GM12874 (cell line): ENCODE data around the gene ADCY5.

ENCODE experiments used
- TF ChIP-seq, protein P1 (sequence below): IDR thresholded peaks from 2 replicates; pipeline ENCODE4 v1.5.1; 2011; ENCODE audit warnings: low read depth, mild to moderate bottlenecking, control low read depth, low read length, moderate library complexity; ENCODE audit not compliant: insufficient read depth

Gene ADCY5

DNA sequence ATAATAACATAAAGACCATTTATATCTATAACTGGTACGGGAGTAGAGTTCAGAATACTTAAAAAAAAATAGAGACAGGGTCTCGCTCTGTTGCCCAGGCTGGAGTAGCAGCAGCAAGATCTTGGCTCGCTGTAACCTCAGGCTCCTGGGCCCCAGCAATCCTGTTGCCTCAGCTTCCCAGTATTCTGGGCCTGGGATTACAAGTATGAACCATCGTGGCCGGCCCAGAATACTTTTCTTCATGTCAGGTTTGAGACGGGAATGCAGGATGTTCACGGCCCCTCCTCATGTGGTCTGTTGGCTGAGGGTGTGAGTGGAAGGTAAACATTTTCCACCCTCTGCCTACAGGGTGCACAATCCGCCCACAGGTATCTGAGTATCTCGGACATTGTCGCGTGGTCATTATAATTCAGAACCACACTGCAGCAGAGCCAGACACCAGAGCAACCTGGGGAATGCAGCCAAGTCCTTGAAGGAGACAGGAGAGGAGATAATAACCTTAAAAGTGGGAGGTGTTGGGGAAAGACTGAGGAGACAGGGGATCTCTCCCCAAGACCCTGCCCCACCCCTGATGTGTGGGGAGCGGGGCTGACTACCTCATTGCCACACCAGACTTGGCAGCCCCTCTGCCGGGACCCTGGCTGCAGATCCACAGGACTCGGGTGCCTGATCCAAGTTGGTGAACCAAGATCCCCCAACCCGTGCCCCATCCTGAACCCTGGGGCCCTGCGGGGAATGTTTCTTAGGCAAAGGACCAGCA lies 106.8 kb downstream of the ADCY5 start:
- TF ChIP-seq, protein P1, sequence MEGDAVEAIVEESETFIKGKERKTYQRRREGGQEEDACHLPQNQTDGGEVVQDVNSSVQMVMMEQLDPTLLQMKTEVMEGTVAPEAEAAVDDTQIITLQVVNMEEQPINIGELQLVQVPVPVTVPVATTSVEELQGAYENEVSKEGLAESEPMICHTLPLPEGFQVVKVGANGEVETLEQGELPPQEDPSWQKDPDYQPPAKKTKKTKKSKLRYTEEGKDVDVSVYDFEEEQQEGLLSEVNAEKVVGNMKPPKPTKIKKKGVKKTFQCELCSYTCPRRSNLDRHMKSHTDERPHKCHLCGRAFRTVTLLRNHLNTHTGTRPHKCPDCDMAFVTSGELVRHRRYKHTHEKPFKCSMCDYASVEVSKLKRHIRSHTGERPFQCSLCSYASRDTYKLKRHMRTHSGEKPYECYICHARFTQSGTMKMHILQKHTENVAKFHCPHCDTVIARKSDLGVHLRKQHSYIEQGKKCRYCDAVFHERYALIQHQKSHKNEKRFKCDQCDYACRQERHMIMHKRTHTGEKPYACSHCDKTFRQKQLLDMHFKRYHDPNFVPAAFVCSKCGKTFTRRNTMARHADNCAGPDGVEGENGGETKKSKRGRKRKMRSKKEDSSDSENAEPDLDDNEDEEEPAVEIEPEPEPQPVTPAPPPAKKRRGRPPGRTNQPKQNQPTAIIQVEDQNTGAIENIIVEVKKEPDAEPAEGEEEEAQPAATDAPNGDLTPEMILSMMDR, result no peak

DNA sequence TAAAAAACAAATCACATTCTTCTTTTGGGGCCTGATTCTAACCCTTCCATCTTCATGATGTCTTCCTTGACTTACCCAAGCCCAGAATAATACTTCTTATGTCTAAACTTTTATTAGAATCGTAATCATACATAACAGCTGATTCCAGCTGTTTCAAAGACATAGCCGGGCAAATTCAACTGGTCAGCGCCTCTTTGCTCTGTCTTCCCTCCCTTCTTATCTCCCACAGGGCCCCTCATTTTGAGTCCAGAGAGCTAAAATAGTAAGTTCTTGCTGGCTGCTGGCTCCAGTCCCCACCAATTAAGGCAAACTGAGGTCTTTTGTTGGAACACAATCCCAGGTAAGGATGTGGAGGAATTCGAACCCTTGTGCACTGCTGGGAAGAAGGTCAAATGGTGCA lies 108.6 kb downstream of the ADCY5 start:
- TF ChIP-seq, protein P1, result no peak

DNA sequence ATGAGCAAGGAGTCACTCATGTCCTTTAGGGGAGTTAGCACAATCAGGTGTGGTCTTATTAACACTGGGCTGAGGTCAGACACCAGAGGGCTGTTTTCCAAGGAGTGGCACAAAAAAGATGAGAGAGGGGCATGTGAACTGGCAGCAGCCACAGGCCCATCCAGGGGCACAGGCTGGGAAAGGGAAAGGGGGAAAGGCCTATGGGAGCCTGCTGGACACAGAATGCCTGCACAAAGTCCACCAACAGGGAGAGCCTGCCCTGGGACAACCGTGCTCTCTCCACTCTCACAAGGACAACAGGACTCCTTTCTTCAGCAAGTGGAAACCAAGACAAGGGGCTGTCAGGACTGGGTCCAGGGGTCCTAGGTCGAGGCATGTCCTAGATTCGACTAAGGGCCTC lies 109.6 kb downstream of the ADCY5 start:
- TF ChIP-seq, protein P1, result no peak

DNA sequence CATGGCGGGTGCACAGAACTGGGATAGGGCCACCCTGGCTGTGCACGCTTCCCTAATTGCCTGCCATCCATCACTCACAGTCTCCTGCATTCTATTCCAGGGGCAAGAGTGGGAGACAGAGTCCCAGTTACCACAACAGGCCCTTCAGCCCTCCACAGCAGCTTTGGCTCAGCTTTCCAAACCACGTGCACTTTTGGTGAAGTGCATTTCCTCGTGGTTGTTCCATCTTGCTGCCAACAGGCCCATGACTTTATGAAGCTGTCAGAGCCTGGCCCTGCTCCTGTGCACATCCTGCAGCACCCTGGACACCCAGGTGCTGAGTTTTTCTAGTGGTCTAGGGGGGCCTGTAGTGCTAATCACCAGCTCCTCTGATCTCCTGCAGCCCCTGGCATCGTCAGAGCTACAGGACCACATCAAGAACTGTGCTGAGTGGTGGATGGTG lies 110.2 kb downstream of the ADCY5 start:
- TF ChIP-seq, protein P1, result no peak

DNA sequence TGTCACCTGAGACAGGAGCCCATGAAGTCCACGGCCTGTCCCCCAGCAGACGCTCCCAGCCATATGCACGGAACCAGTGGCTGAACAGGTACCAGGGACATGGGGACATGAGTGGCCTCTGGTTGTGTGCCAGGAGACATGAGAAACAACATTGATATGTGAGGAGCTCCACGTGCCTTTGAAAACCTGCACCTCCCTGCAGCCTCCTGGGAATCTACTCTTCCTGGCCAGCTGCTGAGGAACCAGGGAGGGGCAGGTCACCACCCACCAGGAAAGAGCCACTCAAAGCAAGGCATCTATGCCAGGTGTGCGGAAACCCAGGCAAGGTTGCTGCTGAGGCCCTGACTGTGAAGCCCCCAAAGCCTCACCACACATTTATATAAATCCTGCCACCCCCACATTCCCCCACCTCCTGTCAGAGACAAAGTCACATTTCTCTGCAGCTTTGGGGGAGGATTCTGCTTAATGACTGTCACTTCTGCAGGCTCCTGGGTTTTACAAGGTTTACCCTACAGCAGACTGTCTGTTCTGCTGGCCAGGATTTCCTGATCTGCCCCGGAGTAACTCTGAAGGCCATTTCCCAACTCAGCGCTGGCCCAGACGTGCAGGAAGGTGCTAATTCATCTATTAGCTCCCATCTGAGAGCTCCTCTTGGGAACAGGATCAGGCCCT lies 110.8 kb downstream of the ADCY5 start:
- TF ChIP-seq, protein P1, result no peak

DNA sequence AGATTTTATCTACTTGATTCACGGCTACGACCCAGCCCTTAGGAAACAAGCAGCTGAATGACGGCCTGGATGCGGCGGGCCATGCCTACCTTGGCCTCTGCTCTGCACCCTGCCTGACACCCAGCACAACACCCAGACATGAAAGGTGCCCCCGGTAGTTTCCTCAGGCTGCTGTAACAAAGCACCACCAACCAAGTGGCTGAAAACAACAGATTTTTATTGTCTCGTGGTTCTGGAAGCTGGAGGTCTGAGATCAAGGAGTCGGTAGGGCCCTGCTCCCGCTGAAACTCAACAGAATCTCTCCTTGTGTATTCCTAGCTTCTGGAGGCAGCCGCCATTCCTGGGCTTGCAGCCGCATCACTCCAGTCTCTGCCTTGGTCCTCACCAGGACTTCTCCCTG lies 111.7 kb downstream of the ADCY5 start:
- TF ChIP-seq, protein P1, result no peak

DNA sequence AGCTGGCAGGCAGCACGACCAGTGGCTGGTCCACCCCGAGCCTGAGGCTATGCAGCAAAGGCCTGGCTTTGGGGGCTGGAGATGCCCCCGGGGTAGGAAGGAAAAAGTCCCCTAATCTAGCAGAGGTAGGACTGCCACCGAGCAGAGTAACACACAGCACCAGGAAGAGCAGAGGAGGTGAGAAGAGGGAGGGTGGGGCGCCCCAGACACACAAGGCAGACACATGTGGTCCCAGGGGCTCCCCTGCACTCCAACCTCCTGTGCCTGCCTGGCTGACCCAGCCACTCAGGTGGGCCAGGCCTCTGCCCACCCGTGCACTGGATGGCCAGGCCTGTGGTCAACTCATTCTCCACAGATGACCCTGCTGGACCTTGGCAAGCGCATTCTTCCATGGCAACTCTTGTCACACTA lies 112.4 kb downstream of the ADCY5 start:
- TF ChIP-seq, protein P1, result no peak
